Measurements from ENCODE around the gene KRT35.

Gene KRT35

GRCh38 chr17:41457676-41458075, 23.3 kb downstream of the KRT35 start:
- TF ChIP-seq CTCF (IDR thresholded peaks at IDR 0.05; ENCODE audit: insufficient read depth, low read depth, low read length, missing control alignments), result no peak
- no peak for DNase-seq (ENCODE audit: low read depth)
- H3K4me3 ChIP-seq (ENCODE audit: low read depth, low read length), result no peak overlapping the region

GRCh38 chr17:41456204-41456603, 24.7 kb downstream of the KRT35 start:
- DNase-seq (ENCODE audit: low read depth), result no peak
- H3K4me3 ChIP-seq (ENCODE audit: low read depth, low read length), result no peak overlapping the region
- TF ChIP-seq CTCF (IDR thresholded peaks at IDR 0.05; ENCODE audit: insufficient read depth, low read depth, low read length, missing control alignments), result no peak

GRCh38 chr17:41455236-41455635, 25.7 kb downstream of the KRT35 start:
- DNase-seq (ENCODE audit: low read depth), result no peak
- TF ChIP-seq CTCF (IDR thresholded peaks at IDR 0.05; ENCODE audit: insufficient read depth, low read depth, low read length, missing control alignments), result no peak
- no peak overlapping the region for H3K4me3 ChIP-seq (ENCODE audit: low read depth, low read length)

GRCh38 chr17:41453066-41453465, 27.9 kb downstream of the KRT35 start:
- no peak overlapping the region for H3K4me3 ChIP-seq (ENCODE audit: low read depth, low read length)
- no peak for TF ChIP-seq CTCF (IDR thresholded peaks at IDR 0.05; ENCODE audit: insufficient read depth, low read depth, low read length, missing control alignments)
- DNase-seq (ENCODE audit: low read depth), result no peak

GRCh38 chr17:41452281-41452680, 28.7 kb downstream of the KRT35 start:
- no peak for DNase-seq (ENCODE audit: low read depth)

GRCh38 chr17:41451154-41451728, 29.7 kb downstream of the KRT35 start:
- no peak for TF ChIP-seq CTCF (IDR thresholded peaks at IDR 0.05; ENCODE audit: insufficient read depth, low read depth, low read length, missing control alignments)
- no peak overlapping the region for H3K4me3 ChIP-seq (ENCODE audit: low read depth, low read length)
- DNase-seq (ENCODE audit: low read depth), result no peak

More at GRCh38 chr17:41452281-41452680, 28.7 kb downstream of the KRT35 start:
- no peak overlapping the region for H3K4me3 ChIP-seq (ENCODE audit: low read depth, low read length)
- no peak for TF ChIP-seq CTCF (IDR thresholded peaks at IDR 0.05; ENCODE audit: insufficient read depth, low read depth, low read length, missing control alignments)

GRCh38 chr17:41449008-41449407, 31.9 kb downstream of the KRT35 start:
- no peak overlapping the region for H3K4me3 ChIP-seq (ENCODE audit: low read depth, low read length)
- TF ChIP-seq CTCF (IDR thresholded peaks at IDR 0.05; ENCODE audit: insufficient read depth, low read depth, low read length, missing control alignments), result no peak
- DNase-seq (ENCODE audit: low read depth), result no peak

Data from GM12865 (cell line).